Sigmoid colon (tissue), 4 donors: ENCODE measurements around the gene DUSP7.
A peak's percentile ranks its signal among the peaks of the same experiment; 100 is the strongest.

Experiments
- CTCF ChIP-seq, 4 experiments: fragments of 450-650 bp in 3 of 4; fragments of 200-600 bp in 1 of 4; IDR thresholded peaks; one replicate each; pipeline ENCODE4 v1.5.1; 2016 to 2019; ENCODE audit warnings: antibody characterized with exemption in 4 of 4, mild to moderate bottlenecking in 3 of 4, moderate library complexity in 2 of 4
- POLR2AphosphoS5 ChIP-seq, 4 donors: sonication (generic); formaldehyde crosslinking; IDR thresholded peaks; one replicate each; pipeline ENCODE4 v1.6.1; 2017; ENCODE audit warnings: antibody characterized with exemption in 4 of 4

GRCh38 chr3:52014613-52015012 lies 41.8 kb downstream of the DUSP7 start:
- TF ChIP-seq POLR2AphosphoS5 (IDR thresholded peaks at IDR 0.05), result no peak
- peak in 1 of 4 experiments; percentile 9 for TF ChIP-seq CTCF (IDR thresholded peaks at IDR 0.05)
